Effector memory CD8-positive, alpha-beta T cell (primary cell): ENCODE measurements around the gene ANKH.

ENCODE experiments used
- ATAC-seq: fragments of 150-1000 bp; cut with Tn5 transposase; replicated peaks from 2 replicates; pipeline ENCODE4 v1.10.0; 2021; ENCODE audit warnings: mild to moderate bottlenecking, moderate library complexity
- DNase-seq, 3 experiments: peaks; one replicate each; pipeline ENCODE4 v3.0.0; 2021
- H3K27ac Mint-ChIP-seq, 2 donors: one replicate each; pipeline ENCODE4 v1.8.0; 2022; ENCODE audit warnings: mild to moderate bottlenecking in 2 of 2, mixed read lengths in 2 of 2, moderate library complexity in 2 of 2
- H3K27me3 Mint-ChIP-seq, 2 donors: one replicate each; pipeline ENCODE4 v1.8.0; 2022; ENCODE audit warnings: mixed read lengths in 2 of 2
- H3K36me3 Mint-ChIP-seq: one replicate; pipeline ENCODE4 v1.8.0; 2022; ENCODE audit warnings: mild to moderate bottlenecking, moderate library complexity, mixed read lengths; ENCODE audit not compliant: insufficient read depth
- H3K4me1 Mint-ChIP-seq, 2 donors: one replicate each; pipeline ENCODE4 v1.8.0; 2022; ENCODE audit warnings: low read depth in 2 of 2, mixed read lengths in 2 of 2
- H3K4me3 Mint-ChIP-seq, 2 donors: one replicate each; pipeline ENCODE4 v1.8.0; 2022; ENCODE audit warnings: mild to moderate bottlenecking in 2 of 2, mixed read lengths in 2 of 2, moderate library complexity in 2 of 2
- H3K9me3 Mint-ChIP-seq, 2 donors: one replicate each; pipeline ENCODE4 v1.8.0; 2022; ENCODE audit warnings: mixed read lengths in 2 of 2

Gene ANKH

DNA sequence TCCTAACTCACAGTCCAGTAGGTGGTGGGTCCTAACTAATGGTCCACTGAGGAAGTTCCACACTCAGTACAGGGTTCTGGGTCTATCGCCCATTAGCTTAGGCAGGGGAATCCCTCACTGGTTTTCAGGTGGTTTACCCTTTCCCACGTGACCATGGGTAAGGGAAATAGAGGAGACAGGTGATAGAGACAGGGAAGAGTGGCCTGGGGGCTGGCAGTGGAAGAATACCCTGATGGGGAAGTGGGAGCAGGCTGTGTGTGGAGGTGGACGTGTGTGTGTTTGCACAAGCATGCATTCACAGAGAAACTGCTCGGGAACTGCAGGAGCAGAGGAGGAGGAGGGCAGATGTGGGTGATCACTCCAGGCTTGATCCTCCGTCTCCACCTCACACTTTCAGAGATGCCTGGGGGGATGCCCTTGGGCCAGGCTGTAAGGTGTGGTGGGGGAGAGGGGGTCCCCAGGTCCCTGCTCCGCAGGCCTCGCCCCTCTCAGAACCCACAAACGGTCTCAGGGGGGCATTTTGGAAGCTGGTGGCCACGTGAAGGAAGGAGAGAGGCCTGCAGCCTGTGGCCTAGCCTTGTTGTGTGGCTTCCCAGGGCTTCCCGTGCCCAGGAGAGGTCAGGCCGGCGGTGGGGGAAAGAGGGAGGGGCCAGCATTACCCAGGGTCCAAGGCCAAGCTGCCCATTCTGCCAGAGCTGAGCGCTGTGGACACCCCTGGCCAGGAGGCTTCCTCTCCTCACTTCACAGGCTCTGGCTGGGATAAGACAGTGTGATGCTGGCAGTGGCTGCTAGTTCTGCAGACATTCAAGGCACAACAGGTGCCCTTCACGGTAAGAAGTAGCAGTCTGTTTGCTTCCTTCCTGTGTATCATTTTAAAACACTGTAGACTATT is 127.0 kb downstream of the ANKH start:
- no peaks in the 10 kb centered on the region for H3K9me3 Mint-ChIP-seq
- DNase-seq = no peak
- peak overlapping the region in 1 of 2 donors; percentile 13 for H3K4me3 Mint-ChIP-seq
- peaks cover 16% of the 10 kb centered on the region for H3K36me3 Mint-ChIP-seq
- no peaks in the 10 kb centered on the region for H3K27me3 Mint-ChIP-seq
- H3K4me1 Mint-ChIP-seq = peaks cover 7% of the 10 kb centered on the region in 2 donors
- ATAC-seq = no peak
- peak overlapping the region; percentile 23 to 93 for H3K27ac Mint-ChIP-seq

DNA sequence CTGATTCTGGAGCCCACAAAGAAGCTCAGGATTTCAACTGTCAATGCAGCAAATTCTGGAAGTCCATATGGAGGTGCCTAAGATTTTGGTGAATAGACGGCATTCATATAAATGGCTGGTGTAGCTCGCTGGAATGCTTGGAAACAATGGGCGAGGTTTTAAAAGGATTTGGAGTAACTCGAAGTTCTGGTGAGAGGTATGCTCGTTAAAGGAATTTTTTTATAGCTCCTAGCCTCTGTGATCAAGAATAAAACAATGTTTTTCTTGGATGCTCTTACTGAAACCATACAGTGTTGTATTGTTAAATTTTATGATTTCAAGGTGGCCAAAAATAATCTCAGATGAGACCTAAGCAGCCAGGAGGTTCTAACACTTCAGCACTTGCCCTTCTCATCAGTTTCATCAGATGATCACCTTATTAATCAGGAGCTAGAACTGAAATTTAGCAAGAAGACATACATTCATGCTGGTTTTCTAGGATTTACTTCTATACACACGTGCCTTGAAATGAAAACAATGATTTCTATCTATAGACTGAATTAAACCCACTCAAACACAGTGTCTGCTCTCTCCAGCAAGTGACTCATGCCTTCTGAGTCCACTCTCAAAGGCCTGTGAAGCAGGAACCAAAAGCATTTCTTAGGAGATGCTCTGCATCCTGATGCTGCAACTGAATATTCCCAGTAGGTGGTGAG is 127.8 kb downstream of the ANKH start:
- Mint-ChIP-seq H3K36me3 (peaks cover 17% of the 10 kb centered on the region), H3K9me3 (no peaks in the 10 kb centered on the region), H3K27me3 (no peaks in the 10 kb centered on the region), H3K4me3 (no peak overlapping the region), H3K27ac (peak overlapping the region; percentile 23 to 93), H3K4me1 (peaks cover 7% of the 10 kb centered on the region in 2 donors)
- ATAC-seq (no peak), DNase-seq (no peak)

- ATAC-seq (no peak), DNase-seq (no peak)
- Mint-ChIP-seq H3K27ac (peak overlapping the region; percentile 19 to 47), H3K9me3 (no peaks in the 10 kb centered on the region), H3K27me3 (no peaks in the 10 kb centered on the region), H3K4me1 (peaks cover 7% of the 10 kb centered on the region in 2 donors), H3K4me3 (no peak overlapping the region), H3K36me3 (peaks cover 20% of the 10 kb centered on the region)
Observed at GRCh38 chr5:14742498-14742897, 129.1 kb downstream of the ANKH start.

DNA sequence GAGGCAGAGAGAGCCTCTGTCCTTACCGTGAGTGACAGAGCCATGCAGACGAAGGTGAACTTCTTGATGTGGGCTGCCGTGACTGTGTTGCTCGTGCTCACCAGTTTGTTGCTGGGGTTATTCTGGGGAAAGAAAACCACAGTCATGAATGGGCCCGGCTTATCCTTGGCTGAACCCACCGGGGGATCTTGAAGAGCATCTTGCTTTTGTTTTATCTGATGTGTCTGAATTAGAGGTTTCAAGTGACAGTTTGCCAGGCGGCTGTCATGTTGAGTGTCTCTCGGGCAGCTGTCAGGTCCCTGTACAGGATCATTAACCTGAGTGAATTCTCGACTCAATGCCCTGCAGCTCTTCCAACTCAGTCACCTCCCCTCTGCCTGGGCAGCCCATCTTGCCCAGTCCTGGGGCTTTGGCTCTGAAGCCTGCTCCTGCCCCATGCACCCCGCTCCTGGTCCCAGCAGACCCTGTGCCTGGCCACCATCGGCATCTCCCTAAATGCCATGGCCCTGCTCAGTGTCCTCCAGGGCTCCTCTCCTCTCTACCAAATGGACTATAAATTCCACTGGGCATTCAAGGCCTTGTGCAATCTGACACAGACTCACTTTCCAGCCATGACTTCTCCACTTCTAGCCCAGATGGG is 129.7 kb downstream of the ANKH start:
- Mint-ChIP-seq H3K27ac (peak overlapping the region; percentile 19 to 64), H3K9me3 (no peaks in the 10 kb centered on the region), H3K4me1 (peaks cover 7% of the 10 kb centered on the region in 2 donors), H3K27me3 (no peaks in the 10 kb centered on the region), H3K36me3 (peaks cover 22% of the 10 kb centered on the region), H3K4me3 (no peak overlapping the region)
- ATAC-seq (no peak), DNase-seq (no peak)

DNA sequence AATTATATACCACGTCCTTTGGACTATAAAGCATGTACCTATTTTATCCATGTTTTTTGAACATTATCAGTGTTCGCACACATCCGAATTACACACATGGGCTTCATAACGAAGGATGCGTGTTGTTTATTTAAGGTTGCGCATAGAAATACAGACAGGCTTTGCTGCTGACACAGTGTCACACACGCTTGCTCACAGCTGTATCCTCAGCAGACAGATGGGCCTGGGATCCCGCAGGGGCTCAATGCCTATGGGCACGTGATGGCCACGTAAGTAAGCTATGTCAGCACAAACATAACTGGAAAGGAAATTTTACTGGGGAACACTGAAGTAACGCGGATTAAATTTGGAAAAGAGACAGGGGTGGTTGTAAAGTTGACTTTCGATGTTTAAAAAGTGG is 130.4 kb downstream of the ANKH start:
- no peaks in the 10 kb centered on the region for H3K27me3 Mint-ChIP-seq
- peak overlapping the region in 1 of 2 donors; percentile 64 for H3K27ac Mint-ChIP-seq
- no peak overlapping the region for H3K4me3 Mint-ChIP-seq
- H3K36me3 Mint-ChIP-seq = peaks cover 23% of the 10 kb centered on the region
- peaks cover 6 to 10% of the 10 kb centered on the region in 2 donors for H3K4me1 Mint-ChIP-seq
- no peaks in the 10 kb centered on the region for H3K9me3 Mint-ChIP-seq
- ATAC-seq (no peak), DNase-seq (no peak)

- Mint-ChIP-seq H3K4me3 (no peak overlapping the region), H3K4me1 (peaks cover 0 to 6% of the 10 kb centered on the region in 2 donors), H3K27me3 (no peaks in the 10 kb centered on the region), H3K36me3 (peaks cover 23% of the 10 kb centered on the region), H3K27ac (no peak overlapping the region), H3K9me3 (no peaks in the 10 kb centered on the region)
- no peak for ATAC-seq
- no peak for DNase-seq
Observed at GRCh38 chr5:14739981-14740380, 131.6 kb downstream of the ANKH start.

GRCh38 chr5:14739538-14739937 is 132.0 kb downstream of the ANKH start:
- Mint-ChIP-seq H3K27ac (no peak overlapping the region), H3K4me1 (peaks cover 0 to 6% of the 10 kb centered on the region in 2 donors), H3K9me3 (no peaks in the 10 kb centered on the region), H3K27me3 (no peaks in the 10 kb centered on the region), H3K4me3 (no peak overlapping the region), H3K36me3 (peaks cover 23% of the 10 kb centered on the region)
- no peak for ATAC-seq
- DNase-seq = no peak

- no peak overlapping the region for H3K27ac Mint-ChIP-seq
Observed at GRCh38 chr5:14738050-14738449, 133.5 kb downstream of the ANKH start.

DNA sequence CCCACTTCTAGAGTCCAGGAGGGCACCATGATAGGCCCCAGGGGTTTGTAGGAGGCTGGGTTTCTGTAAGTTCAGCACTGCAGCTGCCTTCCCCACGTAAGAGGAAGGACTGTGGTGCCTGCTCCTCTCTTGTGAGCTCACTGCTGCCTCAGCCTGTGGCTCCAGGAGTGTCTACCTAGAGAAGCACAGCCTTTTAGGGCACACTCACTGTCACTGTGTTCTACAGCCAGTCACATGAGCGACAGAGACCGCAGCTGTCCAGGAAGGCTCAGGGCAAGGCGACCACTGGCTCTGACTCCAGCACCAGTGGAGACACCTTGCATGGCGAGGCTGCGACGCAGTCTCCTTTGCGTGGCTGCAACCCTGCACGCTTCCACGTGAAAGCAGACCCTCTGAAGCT is 134.3 kb downstream of the ANKH start:
- ATAC-seq = no peak
- no peak overlapping the region for H3K4me3 Mint-ChIP-seq
- peaks cover 23% of the 10 kb centered on the region for H3K36me3 Mint-ChIP-seq
- peak overlapping the region in 1 of 2 donors; percentile 70 for H3K27ac Mint-ChIP-seq
- no peaks in the 10 kb centered on the region for H3K27me3 Mint-ChIP-seq
- H3K9me3 Mint-ChIP-seq = no peaks in the 10 kb centered on the region
- no peak for DNase-seq
- peaks cover 0 to 4% of the 10 kb centered on the region in 2 donors for H3K4me1 Mint-ChIP-seq

More at GRCh38 chr5:14738050-14738449, 133.5 kb downstream of the ANKH start:
- no peak for ATAC-seq
- Mint-ChIP-seq H3K4me1 (peaks cover 0 to 4% of the 10 kb centered on the region in 2 donors), H3K27me3 (no peaks in the 10 kb centered on the region), H3K9me3 (no peaks in the 10 kb centered on the region), H3K4me3 (no peak overlapping the region), H3K36me3 (peaks cover 23% of the 10 kb centered on the region)
- DNase-seq = no peak

- ATAC-seq (no peak), DNase-seq (no peak)
- H3K27ac Mint-ChIP-seq = peak overlapping the region; percentile 6 to 70
- no peaks in the 10 kb centered on the region for H3K27me3 Mint-ChIP-seq
- H3K9me3 Mint-ChIP-seq = no peaks in the 10 kb centered on the region
- H3K36me3 Mint-ChIP-seq = peaks cover 21% of the 10 kb centered on the region
- peaks cover 0 to 3% of the 10 kb centered on the region in 2 donors for H3K4me1 Mint-ChIP-seq
- no peak overlapping the region for H3K4me3 Mint-ChIP-seq
Observed at GRCh38 chr5:14735944-14736343, 135.6 kb downstream of the ANKH start.

DNA sequence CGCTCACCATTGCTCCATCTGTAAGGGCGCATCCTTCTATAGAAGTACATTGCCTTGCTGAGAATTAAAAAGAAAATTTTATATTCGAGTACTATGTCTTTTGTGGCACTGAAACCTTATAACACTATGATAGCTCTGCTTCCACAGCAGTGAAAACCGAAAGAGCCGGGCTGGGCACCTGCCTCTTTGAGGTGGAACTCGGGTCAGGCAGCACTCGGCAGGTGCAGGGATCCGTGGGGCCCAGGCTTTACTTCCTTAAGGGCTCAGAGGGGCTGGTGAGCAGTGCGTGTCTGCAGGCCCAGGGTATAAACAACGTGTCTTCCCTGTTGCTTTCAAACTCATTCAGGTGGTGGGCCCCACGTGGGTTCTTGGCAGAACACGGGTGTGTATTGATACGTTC is 137.2 kb downstream of the ANKH start:
- H3K9me3 Mint-ChIP-seq = no peaks in the 10 kb centered on the region

DNA sequence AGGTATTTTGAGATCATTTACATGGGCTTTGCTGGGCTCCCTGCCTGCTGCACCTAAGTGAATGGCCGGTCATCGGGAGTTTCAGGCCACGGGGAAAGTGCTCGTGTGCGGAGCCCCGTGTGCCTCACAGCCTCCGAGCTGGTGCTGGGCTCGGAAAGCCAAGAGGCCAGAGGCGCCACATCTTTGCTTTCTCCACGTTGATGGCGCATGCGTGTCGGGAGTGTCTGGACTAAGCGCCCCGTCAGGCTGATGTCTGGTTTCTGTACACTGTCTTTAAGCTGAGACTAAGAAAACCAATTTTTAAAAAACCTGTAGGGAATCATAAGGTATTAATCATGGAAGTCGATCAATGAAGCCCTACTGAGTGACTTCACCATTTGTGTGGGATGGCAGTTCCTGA is 137.9 kb downstream of the ANKH start:
- ATAC-seq (no peak), DNase-seq (no peak)
- H3K4me1 Mint-ChIP-seq = peaks cover 0 to 3% of the 10 kb centered on the region in 2 donors
- H3K27ac Mint-ChIP-seq = peak overlapping the region in 1 of 2 donors; percentile 54
- H3K4me3 Mint-ChIP-seq = no peak overlapping the region
- H3K27me3 Mint-ChIP-seq = no peaks in the 10 kb centered on the region
- H3K9me3 Mint-ChIP-seq = no peaks in the 10 kb centered on the region
- H3K36me3 Mint-ChIP-seq = peaks cover 12% of the 10 kb centered on the region

More for the DNA sequence above, 137.2 kb downstream of the ANKH start:
- Mint-ChIP-seq H3K36me3 (peaks cover 16% of the 10 kb centered on the region), H3K4me3 (no peak overlapping the region), H3K27me3 (no peaks in the 10 kb centered on the region), H3K4me1 (peaks cover 0 to 3% of the 10 kb centered on the region in 2 donors), H3K27ac (peak overlapping the region in 1 of 2 donors; percentile 54)
- DNase-seq = no peak
- no peak for ATAC-seq

DNA sequence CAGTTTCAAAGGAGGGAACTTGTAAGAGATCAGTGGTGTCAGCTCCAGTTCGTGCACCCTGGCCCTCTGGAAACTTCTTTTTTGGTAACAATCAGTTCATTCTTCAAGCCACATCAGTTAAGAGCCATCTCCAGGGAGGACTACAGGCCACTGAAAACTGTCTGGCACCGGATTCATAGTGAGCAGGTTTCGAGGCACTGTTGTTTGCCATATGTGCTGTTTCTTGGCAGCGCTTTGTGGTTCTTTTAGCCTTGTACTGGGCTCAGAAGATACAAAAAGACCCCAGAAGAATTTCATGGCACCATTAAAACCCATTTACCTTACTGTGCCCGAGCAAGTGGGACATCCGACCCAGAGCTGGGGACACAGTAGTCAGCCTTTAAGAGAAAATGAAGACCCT is 138.6 kb downstream of the ANKH start:
- H3K9me3 Mint-ChIP-seq = no peaks in the 10 kb centered on the region
- H3K27me3 Mint-ChIP-seq = no peaks in the 10 kb centered on the region
- no peak overlapping the region for H3K4me3 Mint-ChIP-seq
- H3K4me1 Mint-ChIP-seq = peaks cover 0 to 3% of the 10 kb centered on the region in 2 donors
- H3K27ac Mint-ChIP-seq = peak overlapping the region in 1 of 2 donors; percentile 35
- ATAC-seq (no peak), DNase-seq (no peak)
- peaks cover 10% of the 10 kb centered on the region for H3K36me3 Mint-ChIP-seq
